Kidney glomerular epithelial cell (primary cell): ENCODE measurements around the gene OOEP.
"Not testable (repeated sequence)": the region's sequence is repeated elsewhere in the genome, so short reads cannot be mapped to it uniquely, and the experiment has no call there.

Experiments used
- DNase-seq: peaks from one replicate; lab custom pipeline; 2025; lab: John Stamatoyannopoulos, UW

Gene OOEP

GRCh38 chr6:73369563-73369962 is at the start of gene OOEP:
Gene OOEP, minus strand, starts transcription at chr6:73369897. Its CDS starts 105 bp downstream, at chr6:73369792.
- DNase-seq, result no peak

DNA sequence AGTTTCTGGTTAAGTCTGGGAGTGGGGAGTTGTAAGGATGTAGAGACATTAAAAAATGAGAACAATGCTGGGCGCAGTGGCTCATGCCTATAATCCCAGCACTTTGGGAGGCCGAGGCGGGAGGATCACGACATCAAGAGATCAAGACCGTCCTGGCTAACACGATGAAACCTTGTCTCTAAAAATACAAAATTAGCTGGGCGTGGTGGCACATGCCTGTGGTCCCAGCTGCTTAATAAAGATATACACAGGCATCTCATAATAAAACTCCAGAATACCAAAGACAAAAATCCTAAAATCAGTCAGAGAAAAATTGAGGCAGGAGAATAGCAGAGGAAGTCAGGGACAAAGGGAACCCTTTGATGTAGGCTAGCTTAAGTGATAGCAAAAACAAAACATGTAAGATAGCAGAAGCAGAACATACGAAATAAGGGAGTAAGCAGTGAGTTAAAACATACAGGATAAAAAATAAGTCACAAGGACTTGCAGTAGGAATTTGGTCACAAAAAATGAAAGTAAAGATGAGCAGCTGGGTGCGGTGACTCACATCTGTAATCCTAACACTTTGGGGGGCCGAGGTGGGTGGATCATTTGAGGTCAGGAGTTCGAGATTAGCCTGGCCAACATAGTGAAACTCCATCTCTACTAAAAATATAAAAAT is 48.5 kb upstream of the OOEP start:
- no peak for DNase-seq

DNA sequence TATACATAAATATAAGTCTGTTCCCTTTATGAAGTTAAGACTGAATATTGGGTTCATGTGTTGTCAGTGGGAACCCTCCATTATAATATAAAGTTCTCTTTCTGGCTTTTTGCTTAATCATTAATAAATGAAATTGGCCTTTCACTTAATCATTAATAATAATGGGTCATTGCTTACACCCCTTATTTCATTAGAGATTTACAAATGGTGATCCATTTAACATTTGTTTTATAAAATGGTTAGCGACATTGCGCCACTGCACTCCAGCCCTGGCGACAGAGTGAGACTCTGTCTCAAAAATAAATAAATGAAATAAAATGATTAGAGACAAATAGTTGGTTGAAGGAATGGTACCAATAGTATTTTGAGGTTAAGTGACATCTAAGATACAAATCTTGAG is 43.4 kb upstream of the OOEP start:
- no peak for DNase-seq

DNA sequence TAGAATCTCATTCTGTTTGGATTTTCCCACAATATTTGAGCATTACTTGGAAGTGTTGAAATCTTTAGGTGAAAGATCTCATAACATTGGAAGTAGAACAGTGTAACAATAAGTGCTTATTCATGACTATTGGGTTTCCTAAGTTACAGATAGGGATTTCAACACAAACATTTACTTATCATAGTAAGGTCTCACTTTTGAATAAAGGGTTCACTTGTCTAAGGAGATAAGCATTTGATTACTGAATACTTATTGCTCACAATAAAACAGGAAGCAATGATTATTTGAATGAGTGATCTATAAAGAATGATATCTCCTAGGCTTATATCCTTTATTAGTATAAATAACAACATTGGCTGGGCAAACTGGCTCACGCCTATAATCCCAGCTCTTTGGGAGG is 39.7 kb upstream of the OOEP start:
- DNase-seq, result no peak

DNA sequence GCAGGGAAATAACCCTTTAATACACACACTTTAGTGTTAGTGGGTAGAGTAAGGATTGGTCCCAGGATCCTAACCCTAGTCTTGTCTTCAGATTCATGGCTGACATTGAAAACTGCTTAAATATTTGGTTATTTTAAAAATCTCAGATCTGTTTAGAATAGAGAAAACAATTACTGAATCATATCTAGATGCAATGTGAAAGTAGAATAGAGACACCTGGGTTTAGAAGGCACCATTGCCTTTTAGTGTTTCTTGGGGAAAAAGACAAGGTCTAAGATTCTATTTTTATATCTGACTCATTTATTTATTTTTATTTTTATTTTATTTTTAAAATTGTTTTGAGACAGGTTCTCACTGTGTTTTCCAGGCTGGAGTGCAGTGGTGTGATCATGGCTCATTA is 31.0 kb upstream of the OOEP start:
- no peak for DNase-seq

DNA sequence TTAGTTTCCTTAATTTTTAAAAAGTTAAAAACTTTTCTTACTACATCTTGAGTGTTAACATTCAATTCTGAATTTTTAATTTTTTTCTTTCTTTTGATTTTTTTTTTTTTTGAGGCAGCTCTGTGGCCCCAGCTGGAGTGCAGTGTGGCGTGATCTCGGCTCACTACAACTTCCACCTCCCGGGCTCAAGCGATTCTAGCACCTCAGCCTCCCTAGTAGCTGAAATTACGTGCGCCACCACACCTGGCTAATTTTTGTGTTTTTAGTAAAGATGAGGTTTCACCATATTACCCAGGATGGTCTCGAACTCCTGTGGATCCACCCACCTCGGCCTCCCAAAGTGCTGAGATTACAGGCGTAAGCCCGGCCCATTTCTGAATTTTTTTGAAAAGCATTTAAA is 26.2 kb upstream of the OOEP start:
- no peak for DNase-seq

DNA sequence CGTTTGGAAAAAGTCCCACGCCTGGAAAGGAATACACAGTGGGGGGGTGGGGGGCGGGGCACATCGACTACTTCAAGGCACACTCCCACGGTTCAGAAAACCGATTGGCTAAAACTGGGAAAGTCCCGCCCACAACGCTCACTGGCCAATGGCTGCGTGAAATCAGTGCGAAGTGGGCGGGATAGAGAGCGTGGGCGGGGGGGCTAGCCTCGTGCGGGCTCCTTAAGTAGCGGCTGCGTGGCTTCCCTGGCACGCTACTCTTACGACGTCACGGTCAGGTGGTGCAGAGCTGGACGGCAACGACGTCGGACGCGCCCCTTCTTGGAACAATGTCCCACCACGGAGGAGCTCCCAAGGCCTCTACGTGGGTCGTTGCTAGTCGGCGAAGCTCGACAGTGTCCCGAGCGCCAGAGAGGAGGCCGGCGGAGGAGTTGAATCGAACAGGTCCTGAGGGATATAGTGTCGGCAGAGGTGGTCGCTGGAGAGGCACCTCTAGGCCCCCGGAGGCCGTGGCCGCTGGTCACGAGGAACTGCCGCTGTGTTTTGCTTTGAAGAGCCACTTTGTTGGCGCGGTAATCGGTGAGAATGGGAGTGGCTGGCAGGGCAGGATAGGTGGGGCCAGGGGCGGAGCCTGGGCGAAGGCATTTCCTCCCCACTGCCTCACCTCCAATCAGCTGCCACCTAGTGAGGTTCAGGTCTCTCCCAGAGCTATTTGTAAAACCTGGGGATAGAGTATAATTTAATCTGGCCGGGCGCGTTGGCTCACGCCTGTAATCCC is 25.1 kb upstream of the OOEP start, which contains the start of gene DDX43:
Gene DDX43 (plus strand): TSS at position 252 of the 778 bp plus-strand sequence. CDS start 78 bp downstream, at position 330.
- DNase-seq, result no peak

GRCh38 chr6:73393278-73393677 is 23.6 kb upstream of the OOEP start:
- DNase-seq, result no peak

DNA sequence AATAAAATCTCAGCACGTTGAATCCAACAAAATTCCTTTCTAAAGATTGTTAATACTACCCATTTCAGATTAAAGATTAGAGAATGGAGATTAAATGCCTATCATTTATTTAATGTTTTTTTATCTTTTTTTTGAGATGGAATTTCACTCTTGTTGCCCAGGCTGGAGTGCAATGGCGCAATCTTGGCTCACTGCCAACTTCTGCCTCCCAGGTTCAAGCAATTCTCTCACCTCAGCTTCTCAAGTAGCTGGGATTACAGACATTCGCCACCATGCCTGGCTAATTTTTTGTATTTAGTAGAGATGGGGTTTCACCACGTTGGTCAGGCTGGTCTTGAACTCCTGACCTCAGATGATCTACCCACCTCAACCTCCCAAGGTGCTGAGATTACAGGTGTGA is 22.5 kb upstream of the OOEP start:
- DNase-seq, result not testable (repeated sequence)

DNA sequence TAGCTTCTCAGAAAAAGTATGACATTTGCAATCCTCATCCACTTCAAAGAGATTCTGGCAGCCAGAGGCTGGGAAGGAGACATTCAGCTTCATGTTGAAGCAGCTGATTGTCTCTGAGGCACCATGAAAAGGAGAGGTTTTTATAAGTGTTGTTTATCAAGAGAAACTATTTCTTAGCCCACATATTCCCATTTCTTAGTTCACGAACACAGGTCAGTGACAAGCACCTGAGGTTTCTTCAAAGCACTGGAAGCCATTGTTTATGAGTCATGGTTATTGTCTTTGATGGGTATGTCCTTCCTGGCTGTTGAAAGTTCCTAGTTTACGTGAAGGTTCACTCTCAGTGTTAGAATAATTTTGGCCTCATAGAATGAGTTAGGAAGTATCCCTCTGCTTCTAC is 22.0 kb upstream of the OOEP start:
- no peak for DNase-seq

- DNase-seq, result no peak
Observed at GRCh38 chr6:73389854-73390253, 20.2 kb upstream of the OOEP start.

DNA sequence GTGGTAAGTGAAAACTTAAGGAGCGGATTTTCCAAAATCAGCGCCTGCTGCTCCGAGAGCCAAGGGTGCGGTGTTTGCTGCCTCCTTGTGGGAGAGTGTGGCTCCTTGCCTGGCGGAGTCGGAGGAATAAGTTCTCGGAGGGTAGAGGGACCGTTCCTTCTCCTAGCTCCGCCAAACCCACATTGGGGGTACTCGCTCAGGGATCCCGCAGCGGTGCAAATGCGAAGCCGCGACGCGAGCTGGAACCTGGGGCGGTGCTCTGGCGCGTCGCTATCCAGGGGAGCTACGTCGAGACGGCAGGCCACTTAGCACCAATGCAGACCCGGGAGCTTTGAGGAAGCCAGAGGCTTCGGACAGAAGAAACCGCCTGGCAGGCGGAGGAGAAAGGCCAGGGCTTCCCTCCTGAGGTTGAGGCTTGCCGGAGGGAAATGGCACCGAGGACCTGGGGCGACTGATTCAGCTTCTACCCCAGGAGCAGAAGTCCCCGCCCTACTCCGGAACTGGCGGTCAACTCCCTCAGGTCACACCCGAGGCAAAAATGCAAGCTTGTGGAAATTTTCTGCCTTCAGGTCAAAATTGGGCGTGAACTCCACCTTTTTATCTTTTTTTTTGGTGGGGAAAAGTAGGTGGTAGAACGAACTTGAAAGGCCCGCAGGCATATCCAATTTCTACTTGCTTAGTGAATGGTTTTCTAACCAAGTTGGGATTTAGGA is 19.3 kb upstream of the OOEP start:
- DNase-seq, result peak; percentile 64

DNA sequence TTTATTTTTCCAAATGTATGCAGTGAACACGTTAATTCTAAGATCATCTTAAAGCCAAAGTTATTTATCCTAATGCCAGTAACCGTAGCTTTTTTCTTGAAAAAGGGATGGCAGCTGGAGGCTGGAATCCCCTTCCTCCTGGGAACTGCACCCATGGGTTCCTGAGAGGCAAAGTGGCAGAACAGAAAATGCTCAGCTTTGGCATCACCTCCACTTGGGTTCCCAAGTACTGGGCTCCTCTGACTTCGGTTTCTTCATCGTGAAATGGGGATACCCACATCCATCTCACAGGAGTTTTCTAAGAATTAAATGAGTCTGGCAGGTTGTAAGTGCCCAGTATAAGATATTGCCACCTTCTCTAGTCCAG is 18.7 kb upstream of the OOEP start:
- no peak for DNase-seq

GRCh38 chr6:73382462-73383113 is 12.9 kb upstream of the OOEP start:
- DNase-seq, result no peak

GRCh38 chr6:73381531-73381930 is 11.8 kb upstream of the OOEP start:
- not testable (repeated sequence) for DNase-seq

DNA sequence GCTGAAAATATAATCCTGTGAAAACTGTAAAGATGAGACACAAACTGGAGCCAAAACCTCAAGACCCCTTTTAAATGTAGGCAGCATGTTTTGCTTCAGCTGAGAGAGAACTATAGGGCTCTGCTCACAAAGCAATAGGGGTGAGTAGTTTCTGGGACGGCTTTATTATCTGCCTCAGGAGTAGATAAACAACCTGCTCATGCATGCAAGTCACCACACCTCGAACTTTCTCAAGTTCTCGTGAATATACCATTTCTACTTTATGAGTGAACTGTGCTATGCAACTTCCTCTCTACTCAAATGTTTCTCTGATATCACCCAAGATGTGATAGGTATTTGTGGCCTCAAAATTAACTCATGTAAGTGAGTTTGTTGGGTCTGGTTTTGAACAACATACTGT is 7.5 kb upstream of the OOEP start:
- DNase-seq, result no peak

DNA sequence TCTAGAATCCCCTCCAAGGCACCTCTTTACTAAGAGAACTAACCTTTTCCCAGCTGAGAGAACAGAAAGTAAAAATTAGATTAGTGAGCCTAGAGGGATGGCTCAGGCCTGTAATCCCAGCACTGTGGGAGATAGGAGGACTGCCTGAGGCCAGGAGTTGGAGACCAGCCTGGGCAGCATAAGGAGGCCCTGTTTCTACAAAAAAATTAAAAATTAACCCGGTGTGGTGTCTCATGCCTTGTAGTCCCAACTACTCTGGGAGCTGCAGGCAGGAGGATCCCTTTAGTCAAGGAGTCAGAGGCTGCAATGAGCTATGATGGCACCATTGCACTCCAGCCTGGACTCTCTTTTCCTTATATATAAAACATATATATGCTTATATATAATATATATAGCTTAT is 5.5 kb upstream of the OOEP start:
- DNase-seq, result peak; percentile 37

DNA sequence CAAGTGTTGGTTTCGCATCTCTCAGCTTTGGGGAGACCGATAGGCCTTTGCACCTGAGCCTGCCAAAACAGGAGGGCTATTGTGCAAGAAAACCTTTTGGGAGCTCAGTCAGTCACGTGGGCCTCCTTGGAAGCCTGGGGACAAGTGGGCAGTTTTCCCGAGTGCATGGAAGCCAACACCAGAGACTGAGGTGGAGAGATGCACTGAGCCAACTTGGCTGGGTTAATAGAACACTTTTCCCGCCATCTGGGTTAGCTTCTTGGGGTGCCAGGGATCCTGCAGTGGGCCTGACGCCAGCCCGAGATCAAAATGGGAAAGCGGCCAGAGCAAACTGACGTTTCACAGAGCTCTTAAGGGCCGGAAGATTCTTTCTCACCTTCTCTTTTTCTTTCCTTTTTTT is 2.8 kb upstream of the OOEP start:
- DNase-seq, result no peak

- DNase-seq, result no peak
Observed at GRCh38 chr6:73371984-73372383, 2.3 kb upstream of the OOEP start.

DNA sequence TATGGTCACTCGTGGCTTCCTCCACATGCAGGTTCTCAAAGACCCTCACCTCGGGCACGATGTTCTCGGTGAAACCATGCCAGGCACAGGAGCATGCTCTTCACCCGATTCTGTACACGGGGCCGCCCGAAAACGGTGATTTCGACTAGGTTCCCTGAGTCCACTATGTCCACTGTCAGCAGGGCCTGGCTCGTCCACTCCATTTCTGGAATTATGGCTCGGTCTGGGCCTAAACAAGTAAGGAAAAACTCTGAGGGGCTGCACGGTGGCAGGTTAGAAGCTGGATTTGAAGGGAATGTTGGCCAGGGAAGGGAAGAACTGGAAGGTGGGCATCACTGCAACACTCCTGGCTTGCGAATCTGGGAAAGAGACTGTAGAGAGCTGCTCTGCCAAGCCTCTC is 540 bp downstream of the OOEP start:
- no peak for DNase-seq

- no peak for DNase-seq
Observed at GRCh38 chr6:73368675-73369074, 1.0 kb downstream of the OOEP start.

GRCh38 chr6:73367761-73368355 is 1.8 kb downstream of the OOEP start:
- no peak for DNase-seq
